ENCODE measurements around the gene EML4. TPM values are rescaled to one million over a fixed set of nuclear protein-coding genes. Genes with fewer than 3 reads are reported as not detected.

The EML4 gene
- total RNA-seq, 1 donor from 2014 or later: 167 TPM

DNA sequence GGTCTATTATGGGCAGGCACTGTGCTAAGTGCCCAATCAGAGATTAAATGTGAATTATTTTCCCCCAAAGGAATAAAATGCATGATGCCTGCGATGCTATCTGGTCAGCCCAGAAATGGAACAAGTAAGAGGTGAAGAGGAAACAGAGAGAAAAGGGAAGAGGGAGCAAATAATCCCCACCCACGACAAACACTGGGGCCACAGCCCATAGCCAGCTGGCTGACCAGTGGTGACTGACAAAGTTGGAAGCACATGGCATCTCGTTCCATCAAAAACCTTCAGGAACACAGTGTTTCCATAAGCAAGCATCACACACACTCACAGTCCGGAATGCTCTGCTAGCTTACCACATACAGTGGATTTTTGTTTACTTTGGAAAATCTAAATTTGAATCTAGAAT, 213.0 kb downstream of the EML4 start:
- no peak for DNase-seq (ENCODE audit: low spot score)
- no peaks in the 10 kb centered on the region for H3K79me2 ChIP-seq (ENCODE audit: low read depth)
- H3K9ac ChIP-seq: no peak overlapping the region
- Mint-ChIP-seq H3K4me1 (peaks cover 2% of the 10 kb centered on the region), H3K9me3 (no peaks in the 10 kb centered on the region), H3K27ac (no peak overlapping the region), H3K27me3 (ENCODE audit: insufficient read depth, low read depth) (no peaks in the 10 kb centered on the region), H3K36me3 (no peaks in the 10 kb centered on the region), H3K4me3 (no peak overlapping the region)
- no peaks in the 10 kb centered on the region for H3K27me3 ChIP-seq
- TF ChIP-seq EZH2 (IDR thresholded peaks at IDR 0.05) (no peak), EZH2phosphoT487 (IDR thresholded peaks at IDR 0.05) (no peak)
- TF ChIP-seq, protein P1, sequence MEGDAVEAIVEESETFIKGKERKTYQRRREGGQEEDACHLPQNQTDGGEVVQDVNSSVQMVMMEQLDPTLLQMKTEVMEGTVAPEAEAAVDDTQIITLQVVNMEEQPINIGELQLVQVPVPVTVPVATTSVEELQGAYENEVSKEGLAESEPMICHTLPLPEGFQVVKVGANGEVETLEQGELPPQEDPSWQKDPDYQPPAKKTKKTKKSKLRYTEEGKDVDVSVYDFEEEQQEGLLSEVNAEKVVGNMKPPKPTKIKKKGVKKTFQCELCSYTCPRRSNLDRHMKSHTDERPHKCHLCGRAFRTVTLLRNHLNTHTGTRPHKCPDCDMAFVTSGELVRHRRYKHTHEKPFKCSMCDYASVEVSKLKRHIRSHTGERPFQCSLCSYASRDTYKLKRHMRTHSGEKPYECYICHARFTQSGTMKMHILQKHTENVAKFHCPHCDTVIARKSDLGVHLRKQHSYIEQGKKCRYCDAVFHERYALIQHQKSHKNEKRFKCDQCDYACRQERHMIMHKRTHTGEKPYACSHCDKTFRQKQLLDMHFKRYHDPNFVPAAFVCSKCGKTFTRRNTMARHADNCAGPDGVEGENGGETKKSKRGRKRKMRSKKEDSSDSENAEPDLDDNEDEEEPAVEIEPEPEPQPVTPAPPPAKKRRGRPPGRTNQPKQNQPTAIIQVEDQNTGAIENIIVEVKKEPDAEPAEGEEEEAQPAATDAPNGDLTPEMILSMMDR (IDR thresholded peaks at IDR 0.05): no peak
- no peaks in the 10 kb centered on the region for H4K20me1 ChIP-seq (ENCODE audit: low read depth)
- H3K27ac ChIP-seq: no peak overlapping the region
- no peak overlapping the region for H3K4me2 ChIP-seq
- H3K36me3 ChIP-seq: no peaks in the 10 kb centered on the region
- no peak overlapping the region for H3K4me3 ChIP-seq
- H3K9me3 ChIP-seq (ENCODE audit: low read depth): no peaks in the 10 kb centered on the region
- H3F3A ChIP-seq (ENCODE audit: low read depth): no peaks in the 10 kb centered on the region
- H2AFZ ChIP-seq (replicated peaks): no peak overlapping the region
- no peaks in the 10 kb centered on the region for H3K4me1 ChIP-seq

Other genes with a start within 250 kb of the EML4 start
- gene PKDCC, start 121.3 kb upstream of the EML4 start, total RNA-seq (ENCODE audit: low replicate concordance): 70.4 and 133 TPM in 2 replicates
- gene COX7A2L, start 191.9 kb downstream of the EML4 start, total RNA-seq (ENCODE audit: low replicate concordance): 212 and 292 TPM in 2 replicates

Measured in neural progenitor cell (in vitro differentiated cells).